IMR-90 (cell line): ENCODE data around the gene LINC00632. TPM values are rescaled to one million over a fixed set of nuclear protein-coding genes. Genes with fewer than 3 reads are reported as not detected.

Source experiments
- ATAC-seq: fragments of 200-7000 bp; cut with Tn5 transposase; 2 replicates; pipeline ENCODE4 v1.9.1; 2020; ENCODE audit warnings: low read depth, mild to moderate bottlenecking, moderate library complexity
- BruUV-seq: library from RNA; stranded (reverse); fragments of 400-500 nt; replicated peaks from 2 replicates; lab custom pipeline; 2021; lab: Mats Ljungman, UMichigan
- CTCF ChIA-PET: fragments of 300-600 bp; formaldehyde crosslinking; extraction: SDS; loops from one replicate; lab custom pipeline; 2021; ENCODE audit warnings: antibody characterized with exemption; lab: Yijun Ruan, JAX
- POLR2A ChIA-PET: fragments of 300-600 bp; sonication (Branson Sonifier 250); formaldehyde crosslinking; loops from one replicate; lab custom pipeline; 2022; ENCODE audit warnings: antibody characterized with exemption; ENCODE audit not compliant: unreplicated experiment; lab: Charles Lee
- DNase-seq: peaks from one replicate; pipeline ENCODE4 v3.0.0; 2013
- H2AFZ ChIP-seq: replicated peaks from 2 replicates; pipeline ENCODE3; 2013; ENCODE audit warnings: low read length, mild to moderate bottlenecking; ENCODE audit not compliant: poor library complexity
- H2AK5ac ChIP-seq: 2 replicates; pipeline ENCODE4 v1.6.1; 2013; ENCODE audit warnings: low read depth, low read length, inconsistent platforms
- H2AK9ac ChIP-seq: replicated peaks from 2 replicates; pipeline ENCODE3; 2013; ENCODE audit warnings: mild to moderate bottlenecking, low read depth, low read length, moderate library complexity; ENCODE audit not compliant: poor library complexity
- H2BK120ac ChIP-seq: 2 replicates; pipeline ENCODE4 v1.6.1; 2013; ENCODE audit warnings: low read depth, low read length, inconsistent platforms
- H2BK15ac ChIP-seq: 3 replicates; pipeline ENCODE4 v1.6.1; 2013; ENCODE audit warnings: low read depth, low read length, inconsistent platforms
- H2BK20ac ChIP-seq: 2 replicates; pipeline ENCODE4 v1.6.1; 2013; ENCODE audit warnings: low read depth, mild to moderate bottlenecking, inconsistent platforms, low read length, moderate library complexity
- H2BK5ac ChIP-seq: 2 replicates; pipeline ENCODE4 v1.6.1; 2013; ENCODE audit warnings: mild to moderate bottlenecking, low read depth, low read length, inconsistent platforms; ENCODE audit not compliant: poor library complexity, severe bottlenecking
- H3K14ac ChIP-seq: replicated peaks from 2 replicates; pipeline ENCODE4 v1.6.1; 2013; ENCODE audit warnings: low read depth, low read length, inconsistent platforms
- H3K18ac ChIP-seq: 2 replicates; pipeline ENCODE4 v1.6.1; 2013; ENCODE audit warnings: low read depth, low read length, control low read depth
- H3K23ac ChIP-seq: 2 replicates; pipeline ENCODE4 v1.6.1; 2013; ENCODE audit warnings: low read depth, low read length, inconsistent platforms
- H3K27ac ChIP-seq: 2 replicates; pipeline ENCODE4 v1.5.1; 2013; ENCODE audit warnings: mild to moderate bottlenecking, control low read depth, low read length; ENCODE audit not compliant: insufficient read depth
- H3K27me3 ChIP-seq: 2 replicates; pipeline ENCODE4 v1.6.1; 2013; ENCODE audit warnings: low read length; ENCODE audit not compliant: control insufficient read depth, insufficient read depth
- H3K36me3 ChIP-seq: 2 replicates; pipeline ENCODE4 v1.6.1; 2013; ENCODE audit warnings: low read length, mixed read lengths; ENCODE audit not compliant: control insufficient read depth, insufficient read depth
- H3K4ac ChIP-seq: 2 replicates; pipeline ENCODE4 v1.6.1; 2013; ENCODE audit warnings: low read depth, low read length, inconsistent platforms
- H3K4me1 ChIP-seq: 2 replicates; pipeline ENCODE4 v1.6.1; 2013; ENCODE audit warnings: low read length, mixed read lengths; ENCODE audit not compliant: control insufficient read depth, insufficient read depth
- H3K4me2 ChIP-seq: 2 replicates; pipeline ENCODE4 v1.6.1; 2013; ENCODE audit warnings: low read depth, mild to moderate bottlenecking, control low read depth, low read length, moderate library complexity
- H3K4me3 ChIP-seq: 2 replicates; pipeline ENCODE4 v1.5.1; 2013; ENCODE audit warnings: low read depth, mild to moderate bottlenecking, control low read depth, low read length, moderate library complexity; ENCODE audit not compliant: insufficient read depth
- H3K56ac ChIP-seq: 2 replicates; pipeline ENCODE4 v1.6.1; 2013; ENCODE audit warnings: low read length, inconsistent platforms; ENCODE audit not compliant: insufficient read depth; ENCODE audit errors: extremely low read depth
- H3K79me1 ChIP-seq, 2 experiments: 2 replicates each; pipeline ENCODE4 v1.6.1; 2013; ENCODE audit warnings: low read length in 2 of 2, inconsistent platforms in 1 of 2, low read depth in 1 of 2
- H3K9ac ChIP-seq: 2 replicates; pipeline ENCODE4 v1.6.1; 2013; ENCODE audit warnings: low read depth, low read length, control low read depth
- H3K9me1 ChIP-seq: 2 replicates; pipeline ENCODE4 v1.6.1; 2013; ENCODE audit warnings: low read length, inconsistent platforms; ENCODE audit not compliant: insufficient read depth
- H3K9me3 ChIP-seq: 2 replicates; pipeline ENCODE4 v1.6.1; 2013; ENCODE audit warnings: low read length; ENCODE audit not compliant: control insufficient read depth, insufficient read depth
- H4K20me1 ChIP-seq: 2 replicates; pipeline ENCODE4 v1.6.1; 2013; ENCODE audit warnings: low read length, inconsistent platforms; ENCODE audit not compliant: insufficient read depth
- H4K5ac ChIP-seq: 2 replicates; pipeline ENCODE4 v1.6.1; 2013; ENCODE audit warnings: mild to moderate bottlenecking, low read depth, low read length, control low read depth
- H4K8ac ChIP-seq, 2 experiments: 2 replicates each; pipeline ENCODE4 v1.6.1; 2013; ENCODE audit warnings: low read depth in 2 of 2, low read length in 2 of 2, control low read depth in 1 of 2, inconsistent platforms in 1 of 2
- H4K91ac ChIP-seq: 2 replicates; pipeline ENCODE4 v1.6.1; 2013; ENCODE audit warnings: low read depth, low read length, inconsistent platforms; ENCODE audit not compliant: insufficient read depth
- CHD1 ChIP-seq: IDR thresholded peaks from 2 replicates; pipeline ENCODE4 v1.6.1; 2012; ENCODE audit warnings: low read depth, low read length, improper control_type of control experiment
- MAZ ChIP-seq: IDR thresholded peaks from 2 replicates; pipeline ENCODE4 v1.6.1; 2012; ENCODE audit warnings: low read depth, mild to moderate bottlenecking, low read length, improper control_type of control experiment, moderate library complexity, borderline replicate concordance
- RCOR1 ChIP-seq: IDR thresholded peaks from 2 replicates; pipeline ENCODE4 v1.6.1; 2012; ENCODE audit warnings: mild to moderate bottlenecking, low read length, improper control_type of control experiment; ENCODE audit not compliant: insufficient replicate concordance
- SMC3 ChIP-seq: fragments of 150-350 bp; IDR thresholded peaks from 2 replicates; pipeline ENCODE4 v1.6.1; 2016; ENCODE audit warnings: low read depth, mild to moderate bottlenecking, antibody characterized with exemption, low read length, moderate library complexity
- WGBS, 2 experiments: methylation state at CpG; one replicate each; pipeline versions ENCODE4 v1.1.5 to v1.1.7; 2013; ENCODE audit warnings: missing lambda C conversion rate in 2 of 2; ENCODE audit not compliant: insufficient read length in 1 of 2; ENCODE audit errors: extremely low coverage in 2 of 2; 5-methylcytosine and 5-hydroxymethylcytosine counted together
- dilution Hi-C: fragments of 300-500 bp; cut with HindIII; formaldehyde crosslinking; loops from one replicate; pipeline ENCODE4 v1.14.3; 2018; ENCODE audit warnings: low sequenced_read_pairs; ENCODE audit not compliant: unreplicated experiment
- in situ Hi-C: fragments of 300-500 bp; cut with MboI; formaldehyde crosslinking; loops from 3 replicates; pipeline ENCODE4 v1.14.3; 2019; ENCODE audit warnings: low sequenced_read_pairs, inconsistent platforms, mixed read lengths
- intact Hi-C: fragments of 100-400 bp; cut with micrococcal nuclease; formaldehyde crosslinking; loops from 2 replicates; pipeline ENCODE4 v1.10.0; 2022
- polyA plus RNA-seq, 3 experiments: library from polyadenylated mRNA; depleted of rRNA; stranded (reverse); fragments of >200 nt; gene quantifications; 2 replicates each; pipeline ENCODE4 v1.2.3, GENCODE V29; 2012; ENCODE audit warnings: low replicate concordance in 1 of 3
- total RNA-seq: library from RNA; depleted of rRNA; stranded (reverse); fragments of >200 nt; gene quantifications from 2 replicates; pipeline ENCODE4 v1.2.3, GENCODE V29; 2012

Gene LINC00632
- total and polyA plus RNA-seq, 2 of the 4 experiments (the other 2 are of a cell fraction): 7.2 to 25.0 TPM

DNA sequence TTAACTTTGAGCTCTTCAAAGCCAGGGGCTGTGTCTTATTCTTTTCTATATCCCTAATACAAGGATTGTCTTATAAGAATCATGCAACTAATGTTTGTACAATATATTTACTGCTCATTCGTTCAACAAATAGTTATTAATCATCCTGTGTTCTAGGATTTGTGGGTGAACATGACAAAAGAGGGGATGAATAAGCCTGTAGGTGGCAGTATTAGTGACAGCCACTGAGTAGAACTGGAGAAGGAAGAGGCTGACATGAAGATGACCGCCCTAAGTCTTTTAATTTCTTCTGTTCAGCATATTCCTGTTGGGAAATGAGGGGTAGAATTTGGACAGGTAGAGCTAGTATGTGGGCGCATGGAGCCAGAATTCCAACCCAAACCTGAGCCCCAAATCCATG is 11.9 kb upstream of the LINC00632 start:
- BruUV-seq: no TSS peak
- Histone ChIP-seq H3K18ac (no peak overlapping the region), H4K91ac (no peak overlapping the region), H2BK5ac (no peak overlapping the region), H2BK15ac (no peak overlapping the region), H3K79me1 (no peaks in the 10 kb centered on the region), H3K9ac (no peak overlapping the region), H2BK120ac (no peak overlapping the region), H3K4me3 (no peak overlapping the region), H3K27ac (no peak overlapping the region), H3K36me3 (no peaks in the 10 kb centered on the region), H4K20me1 (no peaks in the 10 kb centered on the region), H3K9me1 (no peaks in the 10 kb centered on the region), H2AK5ac (no peak overlapping the region), H2AK9ac (no peak overlapping the region), H3K23ac (no peak overlapping the region), H2BK20ac (no peak overlapping the region), H3K9me3 (no peaks in the 10 kb centered on the region), H4K8ac (no peak overlapping the region), H3K4me1 (no peaks in the 10 kb centered on the region), H3K4me2 (no peak overlapping the region), H3K4ac (no peak overlapping the region), H3K27me3 (no peaks in the 10 kb centered on the region), H2AFZ (no peak overlapping the region), H3K56ac (no peak overlapping the region), H3K14ac (no peak overlapping the region), H4K5ac (no peak overlapping the region)
- POLR2A ChIA-PET: no interaction called here
- CTCF ChIA-PET: no interaction called here
- TF ChIP-seq RCOR1 (no peak), SMC3 (no peak), CHD1 (no peak), MAZ (no peak)
- in situ Hi-C loops (no loop called here), dilution Hi-C loops (no loop called here), intact Hi-C loops (no loop called here)
- no CpG with 5 or more reads among the region's 3 CpGs for WGBS, 2 experiments
- ATAC-seq (no peak), DNase-seq (no peak)
